HUES48 (cell line): ENCODE data around the gene ZNF469.

Source experiments
- H3K27ac ChIP-seq: one replicate; pipeline ENCODE4 v1.7.0; 2013; ENCODE audit warnings: low read depth, low read length, inconsistent platforms
- H3K27me3 ChIP-seq: 2 replicates; pipeline ENCODE4 v1.6.1; 2013; ENCODE audit warnings: mild to moderate bottlenecking, low read length; ENCODE audit not compliant: control insufficient read depth, insufficient read depth
- H3K36me3 ChIP-seq: 2 replicates; pipeline ENCODE4 v1.6.1; 2013; ENCODE audit warnings: low read length; ENCODE audit not compliant: control insufficient read depth, insufficient read depth
- H3K4me1 ChIP-seq: 2 replicates; pipeline ENCODE4 v1.6.1; 2013; ENCODE audit warnings: mild to moderate bottlenecking, low read length; ENCODE audit not compliant: control insufficient read depth, insufficient read depth
- H3K4me3 ChIP-seq: 2 replicates; pipeline ENCODE4 v1.5.1; 2013; ENCODE audit warnings: mild to moderate bottlenecking, low read depth, low read length
- H3K9ac ChIP-seq: 2 replicates; pipeline ENCODE4 v1.6.1; 2013; ENCODE audit warnings: mild to moderate bottlenecking, low read depth, low read length, moderate library complexity
- H3K9me3 ChIP-seq: 2 replicates; pipeline ENCODE4 v1.6.1; 2013; ENCODE audit warnings: low read length; ENCODE audit not compliant: control insufficient read depth, insufficient read depth

Gene ZNF469

GRCh38 chr16:88341551-88342290 lies 41.0 kb upstream of the ZNF469 start:
- Histone ChIP-seq H3K9me3 (no peaks in the 10 kb centered on the region), H3K36me3 (no peaks in the 10 kb centered on the region), H3K9ac (no peak overlapping the region), H3K4me1 (no peaks in the 10 kb centered on the region), H3K27ac (no peak overlapping the region), H3K4me3 (no peak overlapping the region), H3K27me3 (no peaks in the 10 kb centered on the region)

- H3K9ac ChIP-seq, result no peak overlapping the region
- H3K9me3 ChIP-seq, result no peaks in the 10 kb centered on the region
- H3K27ac ChIP-seq, result no peak overlapping the region
- H3K36me3 ChIP-seq, result no peaks in the 10 kb centered on the region
- H3K4me1 ChIP-seq, result no peaks in the 10 kb centered on the region
- no peaks in the 10 kb centered on the region for H3K27me3 ChIP-seq
- H3K4me3 ChIP-seq, result no peak overlapping the region
Observed at GRCh38 chr16:88342491-88342890, 40.3 kb upstream of the ZNF469 start.

GRCh38 chr16:88343271-88343791 lies 39.4 kb upstream of the ZNF469 start:
- H3K27ac ChIP-seq, result no peak overlapping the region
- H3K4me1 ChIP-seq, result no peaks in the 10 kb centered on the region
- H3K27me3 ChIP-seq, result no peaks in the 10 kb centered on the region
- H3K36me3 ChIP-seq, result no peaks in the 10 kb centered on the region
- H3K4me3 ChIP-seq, result no peak overlapping the region
- no peaks in the 10 kb centered on the region for H3K9me3 ChIP-seq
- H3K9ac ChIP-seq, result no peak overlapping the region

GRCh38 chr16:88344411-88345030 lies 38.2 kb upstream of the ZNF469 start:
- Histone ChIP-seq H3K27ac (no peak overlapping the region), H3K27me3 (no peaks in the 10 kb centered on the region), H3K9me3 (no peaks in the 10 kb centered on the region), H3K36me3 (no peaks in the 10 kb centered on the region), H3K9ac (no peak overlapping the region), H3K4me1 (no peaks in the 10 kb centered on the region), H3K4me3 (no peak overlapping the region)

- Histone ChIP-seq H3K27me3 (no peaks in the 10 kb centered on the region), H3K9ac (no peak overlapping the region), H3K36me3 (no peaks in the 10 kb centered on the region), H3K4me3 (no peak overlapping the region), H3K27ac (no peak overlapping the region), H3K9me3 (no peaks in the 10 kb centered on the region), H3K4me1 (no peaks in the 10 kb centered on the region)
Observed at GRCh38 chr16:88345031-88345720, 37.6 kb upstream of the ZNF469 start.

- Histone ChIP-seq H3K27me3 (no peaks in the 10 kb centered on the region), H3K36me3 (no peaks in the 10 kb centered on the region), H3K4me1 (no peaks in the 10 kb centered on the region), H3K4me3 (no peak overlapping the region), H3K9ac (no peak overlapping the region), H3K9me3 (no peaks in the 10 kb centered on the region), H3K27ac (no peak overlapping the region)
Observed at GRCh38 chr16:88345721-88346560, 36.8 kb upstream of the ZNF469 start.

GRCh38 chr16:88346680-88347505 lies 35.9 kb upstream of the ZNF469 start:
- Histone ChIP-seq H3K36me3 (no peaks in the 10 kb centered on the region), H3K4me1 (no peaks in the 10 kb centered on the region), H3K27ac (no peak overlapping the region), H3K9me3 (no peaks in the 10 kb centered on the region), H3K9ac (no peak overlapping the region), H3K4me3 (no peak overlapping the region), H3K27me3 (no peaks in the 10 kb centered on the region)

- no peaks in the 10 kb centered on the region for H3K27me3 ChIP-seq
- no peak overlapping the region for H3K27ac ChIP-seq
- H3K9ac ChIP-seq, result no peak overlapping the region
Observed at GRCh38 chr16:88347656-88348376, 34.9 kb upstream of the ZNF469 start.

GRCh38 chr16:88348377-88349152 lies 34.2 kb upstream of the ZNF469 start:
- no peaks in the 10 kb centered on the region for H3K27me3 ChIP-seq
- no peak overlapping the region for H3K9ac ChIP-seq
- H3K4me1 ChIP-seq, result no peaks in the 10 kb centered on the region
- H3K9me3 ChIP-seq, result no peaks in the 10 kb centered on the region
- no peak overlapping the region for H3K27ac ChIP-seq
- no peaks in the 10 kb centered on the region for H3K36me3 ChIP-seq
- no peak overlapping the region for H3K4me3 ChIP-seq

More at GRCh38 chr16:88347656-88348376, 34.9 kb upstream of the ZNF469 start:
- Histone ChIP-seq H3K4me1 (no peaks in the 10 kb centered on the region), H3K9me3 (no peaks in the 10 kb centered on the region), H3K36me3 (no peaks in the 10 kb centered on the region), H3K4me3 (no peak overlapping the region)
